AG04449 (cell line): Measurements from ENCODE around the gene SOX6.

Experiments
- CTCF ChIA-PET: fragments of 350-600 bp; formaldehyde crosslinking; extraction: SDS; loops from one replicate; lab custom pipeline; 2021; ENCODE audit warnings: antibody characterized with exemption; lab: Yijun Ruan, JAX
- POLR2A ChIA-PET: fragments of 400-600, 350-600 bp; formaldehyde crosslinking; extraction: SDS; loops from one replicate; lab custom pipeline; 2020; ENCODE audit warnings: antibody characterized with exemption, inconsistent platforms; lab: Yijun Ruan, JAX
- DNase-seq: peaks from one replicate; pipeline ENCODE4 v3.0.0-alpha.2; 2010; ENCODE audit warnings: low read depth, low spot score
- H3K4me3 ChIP-seq: 2 replicates; pipeline ENCODE4 v1.5.1; 2011; ENCODE audit warnings: low read depth, mild to moderate bottlenecking, control low read depth, low read length
- CTCF ChIP-seq: IDR thresholded peaks from one replicate; pipeline ENCODE4 v1.5.1; 2011; ENCODE audit warnings: mild to moderate bottlenecking, moderate library complexity, low read length, control low read depth, inconsistent platforms; ENCODE audit not compliant: insufficient read depth; ENCODE audit errors: missing control alignments

Gene SOX6

GRCh38 chr11:16059332-16059731, 297.0 kb downstream of the SOX6 start:
- no peak overlapping the region for H3K4me3 ChIP-seq
- ChIA-PET POLR2A (no interaction called here), CTCF (interaction anchor here (1.0 kb wide), 1 partner anchor 555 kb away, joined by 3 read pairs; no protein-coding TSS in a partner anchor)
- DNase-seq = no peak
- no peak for TF ChIP-seq CTCF

- POLR2A ChIA-PET = no interaction called here
- no peak for DNase-seq
- TF ChIP-seq CTCF = no peak
- no peak overlapping the region for H3K4me3 ChIP-seq
- CTCF ChIA-PET = no interaction called here
Measured at GRCh38 chr11:16058671-16059070, 297.7 kb downstream of the SOX6 start.

DNA sequence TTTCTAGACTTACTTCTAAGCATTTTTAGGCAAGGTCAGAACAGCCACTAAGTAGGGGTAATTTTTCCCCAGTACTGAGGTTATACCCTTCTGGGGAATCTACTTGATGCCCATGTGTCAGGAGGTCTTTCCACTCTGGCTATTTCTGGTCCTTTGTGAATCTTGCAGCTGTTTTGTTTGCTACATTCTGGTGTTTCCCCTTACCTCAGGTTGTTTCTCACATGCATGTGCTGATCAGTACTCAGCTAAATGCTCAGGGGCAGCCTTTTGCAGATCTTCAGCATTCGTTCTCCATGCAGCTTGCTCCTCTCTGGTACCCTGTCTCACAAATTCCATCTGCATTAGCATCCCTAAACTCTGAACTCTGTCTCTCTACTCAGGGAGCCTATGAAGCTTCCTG, 303.6 kb downstream of the SOX6 start:
- H3K4me3 ChIP-seq = no peak overlapping the region
- no peak for DNase-seq
- POLR2A ChIA-PET = no interaction called here
- CTCF ChIA-PET = no interaction called here
- TF ChIP-seq CTCF = no peak

DNA sequence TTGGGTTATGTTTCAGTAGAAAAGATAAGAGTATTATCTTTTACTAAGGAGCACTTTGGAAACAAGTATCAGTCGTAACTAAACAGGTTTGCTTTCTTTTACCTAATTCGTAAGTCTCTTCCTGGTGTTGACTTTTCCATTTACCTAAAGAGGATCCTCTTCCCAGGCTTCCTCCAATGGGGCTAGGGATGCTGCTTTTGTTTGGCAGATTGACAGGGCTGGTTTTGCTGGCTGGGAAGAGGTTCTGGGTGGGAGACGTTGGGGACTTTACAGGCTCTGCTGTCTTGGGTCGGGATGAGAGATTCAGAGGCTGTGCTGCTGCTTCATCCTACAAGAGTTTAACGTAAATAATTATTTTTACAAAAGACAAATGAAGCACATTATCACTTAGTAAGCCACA, 306.7 kb downstream of the SOX6 start:
- CTCF ChIA-PET = interaction anchor here (1.4 kb wide), 1 partner anchor 9 kb away, joined by 3 read pairs; no protein-coding TSS in a partner anchor
- no peak for TF ChIP-seq CTCF
- POLR2A ChIA-PET = no interaction called here
- no peak overlapping the region for H3K4me3 ChIP-seq
- DNase-seq = no peak

DNA sequence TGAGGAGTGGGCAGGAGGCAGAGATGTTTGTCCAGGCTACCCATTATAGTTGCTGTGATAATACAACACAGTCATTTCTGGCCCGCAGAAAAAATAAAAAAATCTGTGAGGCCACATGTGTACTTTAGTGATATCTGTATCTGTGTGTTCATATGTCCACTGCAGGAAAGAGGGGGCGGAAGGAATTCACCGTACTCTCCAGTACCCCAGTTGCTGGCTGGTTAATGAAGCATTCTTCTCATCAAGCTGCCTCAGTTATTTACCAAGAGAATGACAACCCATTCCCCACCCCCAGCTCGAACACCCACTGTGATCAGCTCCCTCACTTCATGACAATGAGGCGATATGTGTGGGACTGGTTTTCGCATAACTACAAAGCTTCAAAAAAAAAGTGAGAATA, 309.3 kb downstream of the SOX6 start:
- ChIA-PET CTCF (interaction anchor here (1.1 kb wide), 1 partner anchor 567 kb away, joined by 3 read pairs; no protein-coding TSS in a partner anchor), POLR2A (no interaction called here)
- DNase-seq = no peak
- no peak overlapping the region for H3K4me3 ChIP-seq
- TF ChIP-seq CTCF = no peak

GRCh38 chr11:16043617-16044016, 312.7 kb downstream of the SOX6 start:
- no peak overlapping the region for H3K4me3 ChIP-seq
- no peak for DNase-seq
- ChIA-PET CTCF (interaction anchor here (1.1 to 2.0 kb wide), 3 partner anchors 19 to 570 kb away, joined by 3 to 4 read pairs (median 4); no protein-coding TSS in a partner anchor), POLR2A (no interaction called here)
- no peak for TF ChIP-seq CTCF
